SK-N-SH (cell line): ENCODE measurements around the gene PZP. TPM values are rescaled to one million over a fixed set of nuclear protein-coding genes. Genes with fewer than 3 reads are reported as not detected.

ENCODE experiments used
- CTCF ChIA-PET: fragments of 300-600, 350-600 bp; formaldehyde crosslinking; extraction: SDS; loops from one replicate; lab custom pipeline; 2021; lab: Yijun Ruan, JAX
- POLR2A ChIA-PET: fragments of 350-600 bp; sonication (Branson Sonifier 250); formaldehyde crosslinking; extraction: SDS; loops from one replicate; lab custom pipeline; 2020; ENCODE audit warnings: antibody characterized with exemption, inconsistent platforms; lab: Yijun Ruan, JAX
- DNase-seq: peaks from one replicate; pipeline ENCODE4 v3.0.0; 2012
- H2AFZ ChIP-seq: fragments of 200-600 bp; sonication (generic); 2 replicates; pipeline ENCODE4 v1.8.1; 2016; ENCODE audit warnings: antibody characterized with exemption, mild to moderate bottlenecking, low read depth
- H3F3A ChIP-seq: fragments of 200-600 bp; sonication (generic); replicated peaks from 2 replicates; pipeline ENCODE3; 2016; ENCODE audit warnings: antibody characterized with exemption, mild to moderate bottlenecking; ENCODE audit not compliant: insufficient read depth
- H3K27ac ChIP-seq, 2 experiments: fragments of 200-500 bp in 1 of 2; fragments of 200-600 bp in 1 of 2; sonication (Bioruptor generic) in 1 of 2; sonication (generic), shearing (Covaris generic) in 1 of 2; 2 replicates each; pipeline versions ENCODE4 v1.5.1 to v1.6.1; 2014 to 2016; ENCODE audit warnings: low read depth in 2 of 2, inconsistent platforms in 1 of 2, low read length in 1 of 2, mild to moderate bottlenecking in 1 of 2, mixed read lengths in 1 of 2
- H3K27me3 ChIP-seq: fragments of 200-600 bp; sonication (generic), shearing (Covaris generic); 2 replicates; pipeline ENCODE4 v1.6.1; 2016; ENCODE audit warnings: mixed run types; ENCODE audit not compliant: insufficient read depth
- H3K36me3 ChIP-seq, 2 experiments: fragments of 200-500 bp in 1 of 2; fragments of 200-600 bp in 1 of 2; sonication (Bioruptor generic) in 1 of 2; sonication (generic) in 1 of 2; replicated peaks in 1 of 2; 2 replicates each; pipeline versions ENCODE3 to v1.5.1; 2014 to 2016; ENCODE audit warnings: low read length in 1 of 2, mild to moderate bottlenecking in 1 of 2; ENCODE audit not compliant: insufficient read depth in 2 of 2, control insufficient read depth in 1 of 2
- H3K4me1 ChIP-seq, 2 experiments: fragments of 200-500 bp in 1 of 2; fragments of 200-600 bp in 1 of 2; sonication (Bioruptor generic) in 1 of 2; sonication (generic), shearing (Covaris generic) in 1 of 2; 2 replicates each; pipeline versions ENCODE4 v1.5.1 to v1.6.1; 2014 to 2016; ENCODE audit warnings: low read depth in 1 of 2, low read length in 1 of 2, mixed run types in 1 of 2; ENCODE audit not compliant: insufficient read depth in 2 of 2, control insufficient read depth in 1 of 2
- H3K4me2 ChIP-seq: fragments of 200-600 bp; sonication (generic), shearing (Covaris generic); 2 replicates; pipeline ENCODE4 v1.6.1; 2017; ENCODE audit warnings: mixed run types
- H3K4me3 ChIP-seq, 2 experiments: fragments of 200-500 bp in 1 of 2; fragments of 200-600 bp in 1 of 2; sonication (Bioruptor generic) in 1 of 2; sonication (generic), shearing (Covaris generic) in 1 of 2; 2 replicates each; pipeline versions ENCODE4 v1.5.1 to v1.8.1; 2014 to 2016; ENCODE audit warnings: low read depth in 2 of 2, inconsistent platforms in 1 of 2, low read length in 1 of 2, mild to moderate bottlenecking in 1 of 2, mixed read lengths in 1 of 2, moderate library complexity in 1 of 2
- H3K79me2 ChIP-seq: fragments of 200-600 bp; sonication (generic); 2 replicates; pipeline ENCODE4 v1.8.1; 2017; ENCODE audit warnings: mild to moderate bottlenecking; ENCODE audit not compliant: insufficient read depth
- H3K9ac ChIP-seq: fragments of 200-600 bp; sonication (generic); 2 replicates; pipeline ENCODE4 v1.6.1; 2017; ENCODE audit warnings: mixed run types
- H3K9me2 ChIP-seq: fragments of 200-600 bp; sonication (generic); 2 replicates; pipeline ENCODE4 v1.6.1; 2017; ENCODE audit warnings: mixed run types
- H3K9me3 ChIP-seq: fragments of 200-600 bp; sonication (generic); 2 replicates; pipeline ENCODE4 v1.6.1; 2017; ENCODE audit warnings: mixed run types, mild to moderate bottlenecking, moderate library complexity
- H4K20me1 ChIP-seq: fragments of 200-600 bp; sonication (generic); 2 replicates; pipeline ENCODE4 v1.6.1; 2017; ENCODE audit warnings: mild to moderate bottlenecking, mixed run types; ENCODE audit not compliant: insufficient read depth
- ELF1 ChIP-seq: IDR thresholded peaks from 2 replicates; pipeline ENCODE4 v1.4.0; 2012
- FOXJ3 ChIP-seq: sonication (generic); formaldehyde crosslinking; IDR thresholded peaks from 2 replicates; pipeline ENCODE4 v1.5.1; 2020; ENCODE audit warnings: mild to moderate bottlenecking, missing genetic modification reagents
- FOXM1 ChIP-seq: IDR thresholded peaks from 2 replicates; pipeline ENCODE4 v1.4.0; 2012; ENCODE audit warnings: low read depth, mild to moderate bottlenecking
- JUND ChIP-seq: IDR thresholded peaks from 2 replicates; pipeline ENCODE4 v1.4.0; 2012
- MEF2A ChIP-seq: IDR thresholded peaks from 2 replicates; pipeline ENCODE4 v1.4.0; 2012; ENCODE audit warnings: low read depth, borderline replicate concordance
- MXI1 ChIP-seq: IDR thresholded peaks from 2 replicates; pipeline ENCODE4 v1.6.1; 2012; ENCODE audit warnings: mild to moderate bottlenecking, low read depth, low read length, improper control_type of control experiment
- NFIC ChIP-seq: IDR thresholded peaks from 2 replicates; pipeline ENCODE4 v1.4.0; 2012; ENCODE audit warnings: borderline replicate concordance
- RXRA ChIP-seq: IDR thresholded peaks from 2 replicates; pipeline ENCODE4 v1.4.0; 2012; ENCODE audit warnings: low read depth, mild to moderate bottlenecking, borderline replicate concordance
- SIN3A ChIP-seq: IDR thresholded peaks from 2 replicates; pipeline ENCODE4 v1.6.1; 2012; ENCODE audit warnings: low read depth, mild to moderate bottlenecking, low read length, moderate library complexity, borderline replicate concordance
- TCF12 ChIP-seq: IDR thresholded peaks from 2 replicates; pipeline ENCODE4 v1.4.0; 2012
- WGBS: methylation state at CpG from one replicate; pipeline ENCODE4 v1.1.6; 2017; ENCODE audit warnings: low lambda C conversion rate; 5-methylcytosine and 5-hydroxymethylcytosine counted together
- polyA plus RNA-seq, 3 experiments: library from polyadenylated mRNA; depleted of rRNA; stranded (reverse); fragments of >200 nt; gene quantifications; 2 replicates each; pipeline ENCODE4 v1.2.3, GENCODE V29; 2012
- TF ChIP-seq, protein P1 (sequence below): IDR thresholded peaks from 2 replicates; pipeline ENCODE4 v1.6.1; 2012; ENCODE audit warnings: mild to moderate bottlenecking, low read depth, low read length, moderate library complexity
- TF ChIP-seq, protein P2 (sequence below): IDR thresholded peaks from 2 replicates; pipeline ENCODE4 v1.4.0; 2012; ENCODE audit warnings: low read depth, borderline replicate concordance
- TF ChIP-seq, protein P3 (sequence below): fragments of 150-350 bp; IDR thresholded peaks from 2 replicates; pipeline ENCODE4 v1.6.1; 2017; ENCODE audit warnings: antibody characterized with exemption, low read length, low read depth, borderline replicate concordance
- TF ChIP-seq, protein P4 (sequence below): IDR thresholded peaks from 2 replicates; pipeline ENCODE4 v1.4.0; 2012; ENCODE audit warnings: low read depth, borderline replicate concordance

PZP gene
- polyA plus RNA-seq, 1 of the 3 experiments (the other 2 are of a cell fraction) = not detected

DNA sequence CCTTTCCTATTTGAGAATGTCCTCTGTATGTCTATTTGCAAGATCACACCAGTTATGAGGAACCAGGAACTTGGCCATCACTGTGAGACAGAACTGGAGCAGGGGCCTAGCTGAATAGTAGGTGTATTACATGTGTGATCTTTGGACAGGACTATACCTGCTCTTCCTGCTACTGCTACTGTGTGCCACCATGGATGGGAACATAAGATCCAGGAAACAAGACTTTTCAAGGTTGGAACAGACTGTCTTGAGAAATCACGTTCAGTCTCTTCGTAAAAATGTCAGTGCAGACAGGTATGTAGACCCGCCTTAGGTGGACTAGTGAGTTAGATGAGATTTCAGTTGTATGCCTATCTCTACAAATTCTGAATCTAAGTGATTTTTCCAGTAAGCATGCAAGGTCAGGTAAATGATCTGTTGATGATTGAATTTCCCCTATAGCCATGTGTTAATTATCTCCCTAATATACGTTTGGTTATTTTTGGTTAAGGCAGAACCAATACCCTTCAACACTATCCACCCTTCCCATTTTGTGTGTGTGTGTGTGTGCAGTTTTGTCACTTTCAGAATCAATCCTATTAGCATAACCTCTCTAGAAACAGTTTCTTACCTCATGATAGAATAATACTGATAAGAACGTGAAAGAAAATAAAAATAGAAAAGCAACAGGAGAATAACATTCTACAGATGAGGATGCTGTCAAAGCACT is 99.5 kb downstream of the PZP start:
- H2AFZ ChIP-seq = no peak overlapping the region
- DNase-seq = no peak
- ChIA-PET POLR2A (no interaction called here), CTCF (no interaction called here)
- H3K4me2 ChIP-seq = no peak overlapping the region
- no peaks in the 10 kb centered on the region for H3F3A ChIP-seq
- H4K20me1 ChIP-seq = no peaks in the 10 kb centered on the region
- no peak overlapping the region for H3K27ac ChIP-seq
- no peaks in the 10 kb centered on the region for H3K4me1 ChIP-seq
- H3K36me3 ChIP-seq = no peaks in the 10 kb centered on the region
- no peaks in the 10 kb centered on the region for H3K9me2 ChIP-seq
- no peaks in the 10 kb centered on the region for H3K9me3 ChIP-seq
- no peak for TF ChIP-seq TCF12
- TF ChIP-seq, protein P1, sequence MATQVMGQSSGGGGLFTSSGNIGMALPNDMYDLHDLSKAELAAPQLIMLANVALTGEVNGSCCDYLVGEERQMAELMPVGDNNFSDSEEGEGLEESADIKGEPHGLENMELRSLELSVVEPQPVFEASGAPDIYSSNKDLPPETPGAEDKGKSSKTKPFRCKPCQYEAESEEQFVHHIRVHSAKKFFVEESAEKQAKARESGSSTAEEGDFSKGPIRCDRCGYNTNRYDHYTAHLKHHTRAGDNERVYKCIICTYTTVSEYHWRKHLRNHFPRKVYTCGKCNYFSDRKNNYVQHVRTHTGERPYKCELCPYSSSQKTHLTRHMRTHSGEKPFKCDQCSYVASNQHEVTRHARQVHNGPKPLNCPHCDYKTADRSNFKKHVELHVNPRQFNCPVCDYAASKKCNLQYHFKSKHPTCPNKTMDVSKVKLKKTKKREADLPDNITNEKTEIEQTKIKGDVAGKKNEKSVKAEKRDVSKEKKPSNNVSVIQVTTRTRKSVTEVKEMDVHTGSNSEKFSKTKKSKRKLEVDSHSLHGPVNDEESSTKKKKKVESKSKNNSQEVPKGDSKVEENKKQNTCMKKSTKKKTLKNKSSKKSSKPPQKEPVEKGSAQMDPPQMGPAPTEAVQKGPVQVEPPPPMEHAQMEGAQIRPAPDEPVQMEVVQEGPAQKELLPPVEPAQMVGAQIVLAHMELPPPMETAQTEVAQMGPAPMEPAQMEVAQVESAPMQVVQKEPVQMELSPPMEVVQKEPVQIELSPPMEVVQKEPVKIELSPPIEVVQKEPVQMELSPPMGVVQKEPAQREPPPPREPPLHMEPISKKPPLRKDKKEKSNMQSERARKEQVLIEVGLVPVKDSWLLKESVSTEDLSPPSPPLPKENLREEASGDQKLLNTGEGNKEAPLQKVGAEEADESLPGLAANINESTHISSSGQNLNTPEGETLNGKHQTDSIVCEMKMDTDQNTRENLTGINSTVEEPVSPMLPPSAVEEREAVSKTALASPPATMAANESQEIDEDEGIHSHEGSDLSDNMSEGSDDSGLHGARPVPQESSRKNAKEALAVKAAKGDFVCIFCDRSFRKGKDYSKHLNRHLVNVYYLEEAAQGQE = no peak
- no peaks in the 10 kb centered on the region for H3K79me2 ChIP-seq
- no peak overlapping the region for H3K4me3 ChIP-seq
- WGBS = 65% methylated on average over 5 of the region's 5 CpGs
- H3K27me3 ChIP-seq = no peaks in the 10 kb centered on the region
- no peak overlapping the region for H3K9ac ChIP-seq

DNA sequence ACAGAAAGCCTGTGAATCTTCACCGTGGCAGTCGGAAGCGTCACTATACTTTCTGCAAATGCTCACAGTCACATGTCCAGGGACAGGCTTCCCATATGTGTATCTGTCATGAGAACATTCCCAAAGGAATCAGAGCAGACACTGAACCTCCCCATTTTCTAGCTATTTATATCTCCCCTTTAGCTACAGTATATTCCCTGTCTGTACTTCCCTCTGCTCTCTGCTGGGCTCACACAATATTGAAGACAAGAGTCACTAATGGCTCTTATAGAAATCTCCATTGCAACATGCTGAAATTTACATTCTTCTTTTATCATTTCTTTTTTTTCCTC is 100.7 kb downstream of the PZP start:
- no peak for DNase-seq
- TF ChIP-seq SIN3A = no peak
- no peak for TF ChIP-seq JUND
- TF ChIP-seq NFIC = no peak
- TF ChIP-seq, protein P2, sequence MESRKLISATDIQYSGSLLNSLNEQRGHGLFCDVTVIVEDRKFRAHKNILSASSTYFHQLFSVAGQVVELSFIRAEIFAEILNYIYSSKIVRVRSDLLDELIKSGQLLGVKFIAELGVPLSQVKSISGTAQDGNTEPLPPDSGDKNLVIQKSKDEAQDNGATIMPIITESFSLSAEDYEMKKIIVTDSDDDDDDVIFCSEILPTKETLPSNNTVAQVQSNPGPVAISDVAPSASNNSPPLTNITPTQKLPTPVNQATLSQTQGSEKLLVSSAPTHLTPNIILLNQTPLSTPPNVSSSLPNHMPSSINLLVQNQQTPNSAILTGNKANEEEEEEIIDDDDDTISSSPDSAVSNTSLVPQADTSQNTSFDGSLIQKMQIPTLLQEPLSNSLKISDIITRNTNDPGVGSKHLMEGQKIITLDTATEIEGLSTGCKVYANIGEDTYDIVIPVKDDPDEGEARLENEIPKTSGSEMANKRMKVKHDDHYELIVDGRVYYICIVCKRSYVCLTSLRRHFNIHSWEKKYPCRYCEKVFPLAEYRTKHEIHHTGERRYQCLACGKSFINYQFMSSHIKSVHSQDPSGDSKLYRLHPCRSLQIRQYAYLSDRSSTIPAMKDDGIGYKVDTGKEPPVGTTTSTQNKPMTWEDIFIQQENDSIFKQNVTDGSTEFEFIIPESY = no peak
- no peak for TF ChIP-seq MXI1
- no peak for TF ChIP-seq ELF1
- no peak for TF ChIP-seq FOXJ3
- no peak for TF ChIP-seq MEF2A
- TF ChIP-seq, protein P3, sequence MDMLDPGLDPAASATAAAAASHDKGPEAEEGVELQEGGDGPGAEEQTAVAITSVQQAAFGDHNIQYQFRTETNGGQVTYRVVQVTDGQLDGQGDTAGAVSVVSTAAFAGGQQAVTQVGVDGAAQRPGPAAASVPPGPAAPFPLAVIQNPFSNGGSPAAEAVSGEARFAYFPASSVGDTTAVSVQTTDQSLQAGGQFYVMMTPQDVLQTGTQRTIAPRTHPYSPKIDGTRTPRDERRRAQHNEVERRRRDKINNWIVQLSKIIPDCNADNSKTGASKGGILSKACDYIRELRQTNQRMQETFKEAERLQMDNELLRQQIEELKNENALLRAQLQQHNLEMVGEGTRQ = no peak
- TF ChIP-seq, protein P4, sequence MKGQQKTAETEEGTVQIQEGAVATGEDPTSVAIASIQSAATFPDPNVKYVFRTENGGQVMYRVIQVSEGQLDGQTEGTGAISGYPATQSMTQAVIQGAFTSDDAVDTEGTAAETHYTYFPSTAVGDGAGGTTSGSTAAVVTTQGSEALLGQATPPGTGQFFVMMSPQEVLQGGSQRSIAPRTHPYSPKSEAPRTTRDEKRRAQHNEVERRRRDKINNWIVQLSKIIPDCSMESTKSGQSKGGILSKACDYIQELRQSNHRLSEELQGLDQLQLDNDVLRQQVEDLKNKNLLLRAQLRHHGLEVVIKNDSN = no peak
- TF ChIP-seq FOXM1 = no peak
- no peak for TF ChIP-seq RXRA
- H3K27ac ChIP-seq = no peak overlapping the region
- 56% methylated on average over 3 of the region's 3 CpGs for WGBS
- ChIA-PET POLR2A (no interaction called here), CTCF (no interaction called here)
- H3K9ac ChIP-seq = no peak overlapping the region
- no peaks in the 10 kb centered on the region for H3K79me2 ChIP-seq
- H2AFZ ChIP-seq = no peak overlapping the region
- no peak overlapping the region for H3K4me3 ChIP-seq
- H3K9me3 ChIP-seq = no peaks in the 10 kb centered on the region
- H3K27me3 ChIP-seq = no peaks in the 10 kb centered on the region
- no peaks in the 10 kb centered on the region for H3F3A ChIP-seq
- H4K20me1 ChIP-seq = no peaks in the 10 kb centered on the region
- H3K4me1 ChIP-seq = no peaks in the 10 kb centered on the region
- no peaks in the 10 kb centered on the region for H3K9me2 ChIP-seq
- H3K36me3 ChIP-seq = no peaks in the 10 kb centered on the region
- H3K4me2 ChIP-seq = no peak overlapping the region
